KMS-11 (cell line): ENCODE measurements around the gene CCDC70.

Source experiments
- H2AFZ ChIP-seq: fragments of 200-600 bp; sonication (generic); 2 replicates; pipeline ENCODE4 v1.6.1; 2016; ENCODE audit warnings: antibody characterized with exemption, mixed run types, low read depth
- H3K27ac ChIP-seq: fragments of 200-600 bp; sonication (generic); 2 replicates; pipeline ENCODE4 v1.6.1; 2016; ENCODE audit warnings: mild to moderate bottlenecking, mixed run types
- H3K27me3 ChIP-seq: fragments of 200-600 bp; sonication (generic); 2 replicates; pipeline ENCODE4 v1.6.1; 2017; ENCODE audit warnings: mild to moderate bottlenecking, low read depth, mixed run types, moderate library complexity; ENCODE audit not compliant: insufficient read depth
- H3K36me3 ChIP-seq: fragments of 200-600 bp; sonication (generic); 2 replicates; pipeline ENCODE4 v1.6.1; 2017; ENCODE audit warnings: mild to moderate bottlenecking, mixed run types; ENCODE audit not compliant: insufficient read depth
- H3K4me1 ChIP-seq: fragments of 200-600 bp; sonication (generic); 2 replicates; pipeline ENCODE4 v1.6.1; 2016; ENCODE audit warnings: mild to moderate bottlenecking, low read depth, mixed run types; ENCODE audit not compliant: poor library complexity, severe bottlenecking
- H3K4me2 ChIP-seq: fragments of 200-600 bp; sonication (generic); 2 replicates; pipeline ENCODE4 v1.7.0; 2016; ENCODE audit warnings: mild to moderate bottlenecking, mixed run types
- H3K4me3 ChIP-seq: fragments of 200-600 bp; sonication (generic); IDR thresholded peaks from 2 replicates; pipeline ENCODE4 v1.6.1; 2017; ENCODE audit warnings: low read depth, low read length, mixed read lengths; ENCODE audit not compliant: insufficient read depth
- H3K79me2 ChIP-seq: fragments of 200-600 bp; sonication (generic); 2 replicates; pipeline ENCODE4 v1.6.1; 2016; ENCODE audit warnings: low read depth, mixed run types; ENCODE audit not compliant: insufficient read depth
- H3K9ac ChIP-seq: fragments of 200-600 bp; sonication (generic); 2 replicates; pipeline ENCODE4 v1.6.1; 2016; ENCODE audit warnings: mild to moderate bottlenecking, mixed run types
- H4K20me1 ChIP-seq: fragments of 200-600 bp; sonication (generic); 2 replicates; pipeline ENCODE4 v1.6.1; 2016; ENCODE audit warnings: mild to moderate bottlenecking, mixed run types; ENCODE audit not compliant: insufficient read depth
- CTCF ChIP-seq: fragments of 200-600 bp; sonication (generic); conservative IDR thresholded peaks from 2 replicates; pipeline ENCODE4 v1.6.1; 2017; ENCODE audit warnings: low read depth, mild to moderate bottlenecking, antibody characterized with exemption, low read length, moderate library complexity, mixed read lengths

CCDC70 gene

GRCh38 chr13:51816604-51817249, 45.0 kb upstream of the CCDC70 start:
- H3K9ac ChIP-seq, result no peak overlapping the region
- no peak overlapping the region for H2AFZ ChIP-seq
- no peaks in the 10 kb centered on the region for H3K36me3 ChIP-seq
- TF ChIP-seq CTCF, result no peak
- no peaks in the 10 kb centered on the region for H3K79me2 ChIP-seq
- H3K4me3 ChIP-seq, result no peak overlapping the region
- H3K4me2 ChIP-seq, result no peak overlapping the region
- peaks cover 10% of the 10 kb centered on the region for H3K4me1 ChIP-seq
- H3K27ac ChIP-seq, result no peak overlapping the region
- no peaks in the 10 kb centered on the region for H4K20me1 ChIP-seq
- H3K27me3 ChIP-seq, result no peaks in the 10 kb centered on the region

- Histone ChIP-seq H2AFZ (no peak overlapping the region), H3K9ac (no peak overlapping the region), H3K4me3 (no peak overlapping the region), H3K27me3 (no peaks in the 10 kb centered on the region), H3K36me3 (no peaks in the 10 kb centered on the region), H3K27ac (no peak overlapping the region), H3K4me1 (peaks cover 10% of the 10 kb centered on the region), H4K20me1 (no peaks in the 10 kb centered on the region), H3K4me2 (no peak overlapping the region), H3K79me2 (no peaks in the 10 kb centered on the region)
- no peak for TF ChIP-seq CTCF
These were observed 44.1 kb upstream of the CCDC70 start for GRCh38 chr13:51817717-51818116.

GRCh38 chr13:51818276-51818675, 43.5 kb upstream of the CCDC70 start:
- Histone ChIP-seq H2AFZ (no peak overlapping the region), H3K4me3 (no peak overlapping the region), H3K79me2 (no peaks in the 10 kb centered on the region), H3K27ac (no peak overlapping the region), H3K4me2 (no peak overlapping the region), H3K9ac (no peak overlapping the region), H3K27me3 (no peaks in the 10 kb centered on the region), H4K20me1 (no peaks in the 10 kb centered on the region), H3K36me3 (no peaks in the 10 kb centered on the region), H3K4me1 (peaks cover 10% of the 10 kb centered on the region)
- no peak for TF ChIP-seq CTCF

GRCh38 chr13:51818781-51819511, 42.8 kb upstream of the CCDC70 start:
- Histone ChIP-seq H2AFZ (no peak overlapping the region), H3K27ac (no peak overlapping the region), H3K4me1 (peaks cover 12% of the 10 kb centered on the region), H3K4me2 (no peak overlapping the region), H3K79me2 (no peaks in the 10 kb centered on the region), H4K20me1 (no peaks in the 10 kb centered on the region), H3K4me3 (no peak overlapping the region), H3K36me3 (no peaks in the 10 kb centered on the region), H3K27me3 (no peaks in the 10 kb centered on the region), H3K9ac (no peak overlapping the region)
- no peak for TF ChIP-seq CTCF
